CD14-positive monocyte (primary cell): ENCODE measurements around the gene WDR86. TPM values are rescaled to one million over a fixed set of nuclear protein-coding genes. Genes with fewer than 3 reads are reported as not detected.
A peak's percentile ranks its signal among the peaks of the same experiment; 100 is the strongest.

Experiments
- DNase-seq, 3 donors: peaks; one replicate each; pipeline ENCODE4 v3.0.0-alpha.2; 2011 to 2022
- H2AFZ ChIP-seq: 2 replicates; pipeline ENCODE4 v1.6.0; 2012; ENCODE audit warnings: mild to moderate bottlenecking, low read depth, low read length, inconsistent platforms; ENCODE audit not compliant: insufficient read depth, poor library complexity, severe bottlenecking
- H3K27ac ChIP-seq, 2 donors: 1 replicate in 1 of 2; 2 replicates in 1 of 2; pipeline ENCODE4 v1.5.1; 2012 to 2013; ENCODE audit warnings: low read length in 2 of 2, control low read depth in 1 of 2, inconsistent platforms in 1 of 2, low read depth in 1 of 2, mild to moderate bottlenecking in 1 of 2
- H3K27me3 ChIP-seq, 2 donors: one replicate each; pipeline versions ENCODE4 v1.6.0 to v1.6.1; 2011 to 2013; ENCODE audit warnings: low read length in 2 of 2; ENCODE audit not compliant: control insufficient read depth in 2 of 2, insufficient read depth in 2 of 2
- H3K36me3 ChIP-seq, 2 donors: replicated peaks in 1 of 2; 1 replicate in 1 of 2; 2 replicates in 1 of 2; pipeline versions ENCODE4 v1.5.1 to v1.6.1; 2012 to 2013; ENCODE audit warnings: low read length in 2 of 2, control low read depth in 1 of 2, inconsistent platforms in 1 of 2, mild to moderate bottlenecking in 1 of 2; ENCODE audit not compliant: insufficient read depth in 2 of 2, control insufficient read depth in 1 of 2
- H3K4me1 ChIP-seq, 2 donors: 1 replicate in 1 of 2; 2 replicates in 1 of 2; pipeline versions ENCODE4 v1.5.1 to v1.6.1; 2012 to 2013; ENCODE audit warnings: low read length in 2 of 2, control low read depth in 1 of 2, inconsistent platforms in 1 of 2, mild to moderate bottlenecking in 1 of 2, moderate library complexity in 1 of 2; ENCODE audit not compliant: insufficient read depth in 2 of 2, control insufficient read depth in 1 of 2
- H3K4me2 ChIP-seq: replicated peaks from 2 replicates; pipeline ENCODE3; 2012; ENCODE audit warnings: low read length, moderate library complexity, mild to moderate bottlenecking; ENCODE audit not compliant: poor library complexity, severe bottlenecking; ENCODE audit errors: extremely low read depth
- H3K4me3 ChIP-seq, 3 experiments: fragments of 200-600 bp in 1 of 3; sonication (generic) in 1 of 3; replicated peaks in 1 of 3; 1 replicate in 2 of 3; 2 replicates in 1 of 3; pipeline ENCODE4 v1.5.1; 2011 to 2013; ENCODE audit warnings: low read length in 3 of 3, mild to moderate bottlenecking in 3 of 3, control low read depth in 2 of 3, low read depth in 2 of 3, inconsistent platforms in 1 of 3, moderate library complexity in 1 of 3
- H3K79me2 ChIP-seq: 2 replicates; pipeline ENCODE4 v1.6.0; 2012; ENCODE audit warnings: mild to moderate bottlenecking, control low read depth, inconsistent platforms, low read length, moderate library complexity; ENCODE audit not compliant: insufficient read depth
- H3K9ac ChIP-seq: 2 replicates; pipeline ENCODE4 v1.6.0; 2017; ENCODE audit warnings: low read length, mild to moderate bottlenecking; ENCODE audit not compliant: insufficient read depth, poor library complexity, severe bottlenecking
- H3K9me3 ChIP-seq, 2 donors: replicated peaks in 1 of 2; 1 replicate in 1 of 2; 2 replicates in 1 of 2; pipeline versions ENCODE4 v1.5.1 to v1.6.1; 2012 to 2013; ENCODE audit warnings: low read length in 2 of 2, control low read depth in 1 of 2; ENCODE audit not compliant: control insufficient read depth in 1 of 2, insufficient read depth in 1 of 2
- H4K20me1 ChIP-seq: 2 replicates; pipeline ENCODE4 v1.6.0; 2012; ENCODE audit warnings: mild to moderate bottlenecking, low read length, control low read depth, moderate library complexity; ENCODE audit not compliant: insufficient read depth
- H3K27ac Mint-ChIP-seq, 7 donors: one replicate each; pipeline ENCODE4 v1.8.0; 2020; ENCODE audit warnings: mild to moderate bottlenecking in 7 of 7, mixed read lengths in 7 of 7, moderate library complexity in 6 of 7, inconsistent platforms in 2 of 7
- H3K27me3 Mint-ChIP-seq, 3 donors: one replicate each; pipeline ENCODE4 v1.8.0; 2021 to 2022; ENCODE audit warnings: low read depth in 3 of 3, mild to moderate bottlenecking in 3 of 3, mixed read lengths in 3 of 3, moderate library complexity in 3 of 3, inconsistent platforms in 1 of 3
- H3K36me3 Mint-ChIP-seq, 2 donors: one replicate each; pipeline ENCODE4 v1.8.0; 2020; ENCODE audit warnings: mixed read lengths in 2 of 2, inconsistent platforms in 1 of 2, mild to moderate bottlenecking in 1 of 2
- H3K4me1 Mint-ChIP-seq: one replicate; pipeline ENCODE4 v1.8.0; 2020; ENCODE audit warnings: mild to moderate bottlenecking, mixed read lengths
- H3K4me3 Mint-ChIP-seq, 2 donors: one replicate each; pipeline ENCODE4 v1.8.0; 2020; ENCODE audit warnings: mild to moderate bottlenecking in 2 of 2, mixed read lengths in 2 of 2, moderate library complexity in 1 of 2
- H3K9me3 Mint-ChIP-seq, 7 donors: one replicate each; pipeline ENCODE4 v1.8.0; 2020 to 2022; ENCODE audit warnings: mixed read lengths in 7 of 7, mild to moderate bottlenecking in 6 of 7, moderate library complexity in 6 of 7, inconsistent platforms in 2 of 7
- CTCF ChIP-seq: fragments of 200-600 bp; IDR thresholded peaks from one replicate; pipeline ENCODE4 v1.8.0; 2022; ENCODE audit warnings: antibody characterized with exemption, mild to moderate bottlenecking
- WGBS: methylation state at CpG from one replicate; pipeline ENCODE4 v1.1.5; 2013; ENCODE audit warnings: missing lambda C conversion rate; ENCODE audit not compliant: insufficient coverage; 5-methylcytosine and 5-hydroxymethylcytosine counted together
- intact Hi-C, 2 donors: fragments of 100-400 bp; cut with micrococcal nuclease; formaldehyde crosslinking; loops; one replicate each; pipeline versions ENCODE4 v1.15.0 to v1.15.1; 2023
- polyA plus RNA-seq, 3 donors: library from polyadenylated mRNA; depleted of rRNA in 1 of 3; unstranded in 2 of 3; stranded (reverse) in 1 of 3; fragments of 300-500 nt in 2 of 3; fragments of >200 nt in 1 of 3; fragmentation: Illumina TruSeq in 2 of 3; gene quantifications; 1 replicate in 2 of 3; 2 replicates in 1 of 3; pipeline ENCODE4 v1.2.3, GENCODE V29; 2012 to 2021

Gene WDR86
- polyA plus RNA-seq, 3 donors, result 0.11 to 0.30 (median 0.24) TPM

- peaks cover 19% of the 10 kb centered on the region for H3K79me2 ChIP-seq
- peak within 1 kb of the TSS; percentile 89 to 97 (median 96) for H3K27ac Mint-ChIP-seq
- peaks cover 17 to 19% of the 10 kb centered on the region in 2 donors for H3K36me3 Mint-ChIP-seq
- peaks cover 0 to 2% (median 0%) of the 10 kb centered on the region in 3 donors for H3K27me3 Mint-ChIP-seq
- intact Hi-C loops, result no loop called here
- no peak for TF ChIP-seq CTCF
- peak within 1 kb of the TSS; percentile 77 to 82 for H3K4me3 Mint-ChIP-seq
- H3K9me3 Mint-ChIP-seq, result peaks cover 0 to 9% (median 0%) of the 10 kb centered on the region in 7 donors
- peak within 1 kb of the TSS; percentile 80 for H3K9ac ChIP-seq
- peak; percentile 80 to 88 (median 81) for DNase-seq
- no peaks in the 10 kb centered on the region for H3K27me3 ChIP-seq
- H3K4me1 Mint-ChIP-seq, result peaks cover 32% of the 10 kb centered on the region
- H3K36me3 ChIP-seq, result peaks cover 15 to 19% of the 10 kb centered on the region in 2 donors
- H2AFZ ChIP-seq, result peak within 1 kb of the TSS; percentile 80
- peak within 1 kb of the TSS; percentile 87 to 100 (median 98) for H3K4me3 ChIP-seq
- peaks cover 33 to 39% of the 10 kb centered on the region in 2 donors for H3K4me1 ChIP-seq
- no peaks in the 10 kb centered on the region for H3K9me3 ChIP-seq
- H3K27ac ChIP-seq, result peak within 1 kb of the TSS; percentile 58 to 87
- H4K20me1 ChIP-seq, result peaks cover 5% of the 10 kb centered on the region
- H3K4me2 ChIP-seq, result peak within 1 kb of the TSS; percentile 89
- WGBS, result 6% methylated on average over 58 of the region's 72 CpGs
These were observed 68.3 kb downstream of the WDR86 start, which contains the start of gene NUB1 for GRCh38 chr7:151341357-151342101. Gene NUB1, plus strand, starts transcription at chr7:151341812. Its CDS starts 3,538 bp downstream, at chr7:151345350.

DNA sequence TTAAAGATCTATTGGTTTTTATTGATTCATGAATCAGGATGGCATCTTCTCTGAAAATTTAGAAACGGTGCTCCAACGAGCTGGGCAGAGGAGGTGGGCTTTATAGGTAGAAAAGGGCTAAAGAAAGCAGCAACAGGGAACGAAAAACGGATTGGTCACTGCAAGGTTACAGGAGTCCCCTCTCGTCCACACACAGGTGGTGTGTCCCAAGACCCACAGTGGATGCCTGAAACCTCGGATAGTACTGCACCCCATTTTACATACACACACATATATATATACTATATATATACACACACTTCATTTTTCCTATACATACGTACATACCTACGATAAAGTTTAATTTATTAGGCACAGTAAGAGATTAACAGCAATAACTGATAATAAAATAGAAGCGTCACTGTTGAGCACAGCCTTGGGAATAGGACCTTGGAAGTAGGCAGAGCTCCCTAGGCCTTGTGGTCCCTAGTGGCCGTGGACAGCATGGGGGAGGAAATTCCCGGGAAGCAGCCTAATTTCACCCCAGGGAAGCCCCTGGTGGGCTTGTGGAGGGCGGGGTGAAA is 69.0 kb downstream of the WDR86 start:
- no peak for DNase-seq
- H3K27me3 ChIP-seq, result no peaks in the 10 kb centered on the region
- WGBS, result 80% methylated on average over 1 of the region's 12 CpGs
- H3K9ac ChIP-seq, result no peak overlapping the region
- peaks cover 9 to 12% of the 10 kb centered on the region in 2 donors for H3K36me3 ChIP-seq
- peaks cover 33 to 39% of the 10 kb centered on the region in 2 donors for H3K4me1 ChIP-seq
- Mint-ChIP-seq H3K27ac (peak overlapping the region in 6 of 7 donors; percentile 89 to 97 (median 96)), H3K4me1 (peaks cover 32% of the 10 kb centered on the region), H3K27me3 (peaks cover 0 to 2% (median 0%) of the 10 kb centered on the region in 3 donors), H3K36me3 (peaks cover 11 to 13% of the 10 kb centered on the region in 2 donors), H3K4me3 (no peak overlapping the region), H3K9me3 (peaks cover 0 to 9% (median 0%) of the 10 kb centered on the region in 7 donors)
- H3K9me3 ChIP-seq, result no peaks in the 10 kb centered on the region
- H2AFZ ChIP-seq, result no peak overlapping the region
- H3K4me2 ChIP-seq, result peak overlapping the region; percentile 89
- peak overlapping the region; percentile 31 to 87 for H3K27ac ChIP-seq
- intact Hi-C loops, result no loop called here
- H4K20me1 ChIP-seq, result peaks cover 5% of the 10 kb centered on the region
- peak overlapping the region in 1 of 3 experiments; percentile 98 for H3K4me3 ChIP-seq
- TF ChIP-seq CTCF, result no peak
- peaks cover 19% of the 10 kb centered on the region for H3K79me2 ChIP-seq
